GM23338 (cell line): ENCODE data around the gene CUL7. TPM values are rescaled to one million over a fixed set of nuclear protein-coding genes. Genes with fewer than 3 reads are reported as not detected.

Experiments used
- ATAC-seq: fragments of 200-7000 bp; cut with Tn5 transposase; 3 replicates; pipeline ENCODE4 v1.9.1; 2020
- DNase-seq: peaks from one replicate; pipeline ENCODE4 v3.0.0-alpha.2; 2015; ENCODE audit warnings: low spot score
- H2AFZ ChIP-seq: fragments of 200-600 bp; sonication (generic); 2 replicates; pipeline ENCODE4 v1.8.0; 2016; ENCODE audit warnings: antibody characterized with exemption, mild to moderate bottlenecking, moderate library complexity
- H3F3A ChIP-seq: fragments of 200-600 bp; sonication (generic); replicated peaks from 2 replicates; pipeline ENCODE4 v1.8.0; 2017; ENCODE audit warnings: antibody characterized with exemption, mixed run types, low read depth
- H3K27ac ChIP-seq: fragments of 200-600 bp; sonication (generic); 2 replicates; pipeline ENCODE4 v1.6.1; 2016; ENCODE audit warnings: low read depth
- H3K27me3 ChIP-seq: fragments of 200-600 bp; sonication (generic); 2 replicates; pipeline ENCODE4 v1.8.0; 2016; ENCODE audit warnings: mild to moderate bottlenecking, mixed run types, moderate library complexity; ENCODE audit not compliant: insufficient read depth
- H3K36me3 ChIP-seq: fragments of 200-600 bp; sonication (generic); 2 replicates; pipeline ENCODE4 v1.8.0; 2016; ENCODE audit warnings: mild to moderate bottlenecking; ENCODE audit not compliant: insufficient read depth
- H3K4me1 ChIP-seq: fragments of 200-600 bp; sonication (generic); 2 replicates; pipeline ENCODE4 v1.8.0; 2016; ENCODE audit warnings: mild to moderate bottlenecking, moderate library complexity; ENCODE audit not compliant: insufficient read depth
- H3K4me2 ChIP-seq: fragments of 200-600 bp; sonication (generic); 2 replicates; pipeline ENCODE4 v1.7.1; 2017; ENCODE audit warnings: mixed run types
- H3K4me3 ChIP-seq: fragments of 200-600 bp; sonication (generic); 2 replicates; pipeline ENCODE4 v1.6.1; 2016; ENCODE audit warnings: mixed run types
- H3K79me2 ChIP-seq: fragments of 200-600 bp; sonication (generic); replicated peaks from 2 replicates; pipeline ENCODE4 v1.8.0; 2017; ENCODE audit warnings: mild to moderate bottlenecking; ENCODE audit not compliant: insufficient read depth
- H3K9me2 ChIP-seq: fragments of 200-600 bp; sonication (generic); 2 replicates; pipeline ENCODE4 v1.8.0; 2017; ENCODE audit not compliant: insufficient read depth
- H4K20me1 ChIP-seq: fragments of 200-600 bp; sonication (generic); replicated peaks from 2 replicates; pipeline ENCODE4 v1.8.0; 2017; ENCODE audit warnings: mild to moderate bottlenecking; ENCODE audit not compliant: insufficient read depth
- H3K27ac Mint-ChIP-seq: 2 replicates; pipeline ENCODE4 v1.8.0; 2020; ENCODE audit warnings: inconsistent platforms, mild to moderate bottlenecking, moderate library complexity, mixed read lengths
- H3K27me3 Mint-ChIP-seq: 3 replicates; pipeline ENCODE4 v1.8.0; 2022; ENCODE audit warnings: low read depth, mild to moderate bottlenecking, moderate library complexity, mixed read lengths, inconsistent platforms; ENCODE audit not compliant: insufficient read depth, poor library complexity
- H3K36me3 Mint-ChIP-seq: 3 replicates; pipeline ENCODE4 v1.8.0; 2021; ENCODE audit warnings: low read depth, mild to moderate bottlenecking, inconsistent platforms, moderate library complexity, mixed read lengths
- H3K4me1 Mint-ChIP-seq: 3 replicates; pipeline ENCODE4 v1.8.0; 2020; ENCODE audit warnings: mild to moderate bottlenecking, inconsistent platforms, mixed read lengths
- H3K4me3 Mint-ChIP-seq: 3 replicates; pipeline ENCODE4 v1.8.0; 2021; ENCODE audit warnings: moderate library complexity, mild to moderate bottlenecking, inconsistent platforms, mixed read lengths
- H3K9me3 Mint-ChIP-seq: 3 replicates; pipeline ENCODE4 v1.8.0; 2020; ENCODE audit warnings: moderate library complexity, mild to moderate bottlenecking, inconsistent platforms, mixed read lengths
- CREB1 ChIP-seq: fragments of 250-450 bp; sonication (Bioruptor Pico); IDR thresholded peaks from 2 replicates; pipeline ENCODE4 v1.5.0; 2020; ENCODE audit warnings: low read depth, mild to moderate bottlenecking, moderate library complexity
- CTCF ChIP-seq, 2 experiments: fragments of 200-600 bp in 1 of 2; sonication (generic) in 1 of 2; conservative IDR thresholded peaks; 2 replicates each; pipeline versions ENCODE4 v1.5.1 to v1.6.1; 2016 to 2017; ENCODE audit warnings: antibody characterized with exemption in 2 of 2, low read depth in 2 of 2, mild to moderate bottlenecking in 2 of 2, moderate library complexity in 1 of 2
- ETS1 ChIP-seq: IDR thresholded peaks from 2 replicates; pipeline ENCODE4 v1.6.1; 2016; ENCODE audit warnings: antibody characterized with exemption
- EZH2 ChIP-seq: fragments of 200-600 bp; sonication (generic); IDR thresholded peaks from one replicate; pipeline ENCODE4 v1.8.0; 2017; ENCODE audit warnings: antibody characterized with exemption, mild to moderate bottlenecking, low read depth; ENCODE audit not compliant: unreplicated experiment
- EZH2phosphoT487 ChIP-seq: fragments of 200-600 bp; sonication (generic); IDR thresholded peaks from one replicate; pipeline ENCODE4 v1.8.1; 2018; ENCODE audit warnings: antibody characterized with exemption; ENCODE audit not compliant: unreplicated experiment
- JUNB ChIP-seq: IDR thresholded peaks from one replicate; pipeline ENCODE4 v1.6.1; 2016; ENCODE audit warnings: antibody characterized with exemption; ENCODE audit not compliant: unreplicated experiment
- NANOG ChIP-seq: IDR thresholded peaks from 2 replicates; pipeline ENCODE4 v1.6.1; 2016; ENCODE audit warnings: antibody characterized with exemption, borderline replicate concordance
- POLR2AphosphoS5 ChIP-seq: IDR thresholded peaks from 2 replicates; pipeline ENCODE4 v1.6.1; 2016; ENCODE audit warnings: antibody characterized with exemption, low read depth
- REST ChIP-seq: IDR thresholded peaks from one replicate; pipeline ENCODE4 v1.6.1; 2018; ENCODE audit warnings: antibody characterized with exemption; ENCODE audit not compliant: unreplicated experiment
- STAT1 ChIP-seq: IDR thresholded peaks from one replicate; pipeline ENCODE4 v1.6.1; 2016; ENCODE audit warnings: antibody characterized with exemption; ENCODE audit not compliant: unreplicated experiment
- ZNF114 ChIP-seq: fragments of 250-450 bp; sonication (Bioruptor Pico); IDR thresholded peaks from 2 replicates; pipeline ENCODE4 v1.5.0; 2020; ENCODE audit warnings: mild to moderate bottlenecking, moderate library complexity
- ZNF331 ChIP-seq: fragments of 250-450 bp; sonication (Bioruptor Pico); IDR thresholded peaks from 2 replicates; pipeline ENCODE4 v1.5.0; 2020; ENCODE audit warnings: low read depth, mild to moderate bottlenecking, moderate library complexity
- ZNF462 ChIP-seq: fragments of 250-450 bp; sonication (Bioruptor Pico); IDR thresholded peaks from 2 replicates; pipeline ENCODE4 v1.5.0; 2020; ENCODE audit warnings: mild to moderate bottlenecking, moderate library complexity
- polyA plus RNA-seq: library from polyadenylated mRNA; unstranded; fragments of >200 nt; fragmentation: Nextera tagmentation; extraction: Ambion mirVana; gene quantifications from 2 replicates; pipeline ENCODE4 v1.2.1, GENCODE V29; 2016
- total RNA-seq: library from RNA; depleted of rRNA; stranded (reverse); fragments of >200 nt; shearing (Covaris generic); gene quantifications from 2 replicates; pipeline ENCODE4 v1.2.3, GENCODE V29; 2014

CUL7 gene
- total and polyA plus RNA-seq, 2 experiments from 2014 or later, result 3.4 to 13.2 TPM

- Histone ChIP-seq H3K36me3 (no peaks in the 10 kb centered on the region), H3K4me3 (no peak overlapping the region), H3K4me1 (peaks cover 68% of the 10 kb centered on the region), H3K4me2 (0 out of 2 replicates have a peak overlapping the region, but pooled peaks have one; percentile 17), H4K20me1 (no peaks in the 10 kb centered on the region), H3K79me2 (peaks cover 76% of the 10 kb centered on the region), H3K9me2 (no peaks in the 10 kb centered on the region), H2AFZ (no peak overlapping the region), H3F3A (peaks cover 16% of the 10 kb centered on the region), H3K27me3 (no peaks in the 10 kb centered on the region), H3K27ac (peak overlapping the region; percentile 9)
- H3K27me3 Mint-ChIP-seq, result peaks cover 8% of the 10 kb centered on the region
- DNase-seq, result peak; percentile 54
- ATAC-seq, result peak; percentile 3; the same call in 1 of the 3 replicates
- peaks cover 74% of the 10 kb centered on the region for H3K4me1 Mint-ChIP-seq
- no peaks in the 10 kb centered on the region for H3K36me3 Mint-ChIP-seq
- H3K9me3 Mint-ChIP-seq, result no peaks in the 10 kb centered on the region
- peak overlapping the region; percentile 45 for H3K27ac Mint-ChIP-seq
- TF ChIP-seq CREB1, result no peak
- no peak for TF ChIP-seq STAT1
- TF ChIP-seq JUNB, result no peak
- TF ChIP-seq ZNF331 (CRISPR knock-in tag), result no peak
- no peak for TF ChIP-seq EZH2
- TF ChIP-seq ZNF114 (CRISPR knock-in tag), result no peak
- no peak for TF ChIP-seq ETS1
- TF ChIP-seq ZNF462 (CRISPR knock-in tag), result no peak
- TF ChIP-seq POLR2AphosphoS5, result no peak
- TF ChIP-seq NANOG, result no peak
- no peak for TF ChIP-seq REST
- TF ChIP-seq CTCF (conservative IDR thresholded peaks at IDR 0.05; ENCODE audit: low read depth in 2 of 2), result no peak
- no peak for TF ChIP-seq EZH2phosphoT487
- H3K4me3 Mint-ChIP-seq, result no peak overlapping the region
Measured at GRCh38 chr6:43093436-43094289, 40.0 kb upstream of the CUL7 start.
